ENCODE data around the gene GAL3ST1.
A peak's percentile ranks its signal among the peaks of the same experiment; 100 is the strongest.

GAL3ST1 gene

DNA sequence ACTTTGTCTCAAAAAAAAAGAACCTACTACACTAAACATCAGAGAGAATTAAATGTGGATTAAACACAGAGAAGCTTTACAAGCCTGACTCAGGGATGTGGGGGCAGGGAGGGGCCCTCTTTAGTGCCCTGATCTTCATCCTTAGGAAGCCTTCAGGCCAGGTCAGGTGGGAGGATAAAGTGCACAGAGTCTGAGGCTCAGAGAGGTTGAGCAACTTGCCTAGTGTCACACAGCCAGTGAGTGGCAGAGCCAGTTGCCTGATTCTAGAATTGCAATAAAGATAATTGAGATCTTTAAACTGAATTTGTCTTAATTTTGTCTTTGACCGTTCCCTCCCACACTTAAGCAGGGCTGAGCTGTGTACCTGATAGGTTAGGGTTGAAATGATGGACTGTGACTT, 35.1 kb downstream of the GAL3ST1 start:
- Mint-ChIP-seq H3K36me3 (no peaks in the 10 kb centered on the region), H3K4me1 (peaks cover 14% of the 10 kb centered on the region), H3K9me3 (no peaks in the 10 kb centered on the region), H3K4me3 (no peak overlapping the region), H3K27me3 (peaks cover 54% of the 10 kb centered on the region), H3K27ac (no peak overlapping the region)
- no peak for ATAC-seq

DNA sequence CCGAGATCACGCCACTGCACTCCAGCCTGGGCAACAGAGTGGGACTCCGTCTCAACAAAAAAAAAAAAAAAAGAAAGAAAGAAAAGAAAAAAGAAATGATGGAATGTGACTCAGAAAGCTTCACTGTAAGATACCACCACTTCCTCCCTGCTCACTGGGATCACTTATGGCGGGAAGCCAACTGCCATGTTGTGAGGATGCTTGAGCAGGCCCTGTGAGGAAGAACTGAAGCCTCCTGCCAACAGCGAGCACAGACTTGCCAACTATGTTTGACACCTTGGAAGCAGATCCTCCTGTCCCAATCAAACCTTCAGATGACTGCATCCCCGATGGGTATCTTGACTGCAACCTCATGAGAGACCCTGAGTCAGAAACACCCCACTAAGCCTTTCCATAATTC, 36.2 kb downstream of the GAL3ST1 start:
- Mint-ChIP-seq H3K27me3 (peaks cover 51% of the 10 kb centered on the region), H3K36me3 (no peaks in the 10 kb centered on the region)

GRCh38 chr22:30537083-30537731, 37.3 kb downstream of the GAL3ST1 start:
- Mint-ChIP-seq H3K36me3 (no peaks in the 10 kb centered on the region), H3K9me3 (no peaks in the 10 kb centered on the region), H3K4me3 (no peak overlapping the region), H3K27ac (no peak overlapping the region), H3K4me1 (peaks cover 14% of the 10 kb centered on the region), H3K27me3 (peaks cover 51% of the 10 kb centered on the region)
- ATAC-seq, result no peak

More for the DNA sequence above, 36.2 kb downstream of the GAL3ST1 start:
- H3K4me3 Mint-ChIP-seq, result no peak overlapping the region
- no peaks in the 10 kb centered on the region for H3K9me3 Mint-ChIP-seq
- H3K27ac Mint-ChIP-seq, result no peak overlapping the region
- ATAC-seq, result no peak
- peaks cover 14% of the 10 kb centered on the region for H3K4me1 Mint-ChIP-seq

DNA sequence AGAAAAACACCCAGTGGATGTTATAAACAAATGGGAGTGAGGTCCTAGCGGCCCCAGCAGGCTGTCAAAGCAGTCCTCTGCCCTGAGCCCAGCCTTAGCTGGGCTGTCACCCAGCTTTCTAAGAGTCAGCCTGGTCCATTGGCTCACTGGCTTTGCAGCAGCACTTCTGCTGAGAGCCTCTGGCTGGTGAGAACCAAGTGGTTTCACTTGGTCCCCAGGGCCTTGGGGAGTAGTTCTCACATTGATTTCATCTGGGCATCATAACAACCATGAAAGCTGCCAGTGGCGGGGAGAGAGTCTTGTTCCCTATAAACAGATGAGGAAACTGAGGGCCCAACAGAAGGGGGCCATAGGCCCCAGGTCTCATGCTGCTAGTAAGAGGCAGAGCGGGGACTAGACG, 39.3 kb downstream of the GAL3ST1 start:
- no peak overlapping the region for H3K4me3 Mint-ChIP-seq
- ATAC-seq, result peak; percentile 18
- no peaks in the 10 kb centered on the region for H3K36me3 Mint-ChIP-seq

DNA sequence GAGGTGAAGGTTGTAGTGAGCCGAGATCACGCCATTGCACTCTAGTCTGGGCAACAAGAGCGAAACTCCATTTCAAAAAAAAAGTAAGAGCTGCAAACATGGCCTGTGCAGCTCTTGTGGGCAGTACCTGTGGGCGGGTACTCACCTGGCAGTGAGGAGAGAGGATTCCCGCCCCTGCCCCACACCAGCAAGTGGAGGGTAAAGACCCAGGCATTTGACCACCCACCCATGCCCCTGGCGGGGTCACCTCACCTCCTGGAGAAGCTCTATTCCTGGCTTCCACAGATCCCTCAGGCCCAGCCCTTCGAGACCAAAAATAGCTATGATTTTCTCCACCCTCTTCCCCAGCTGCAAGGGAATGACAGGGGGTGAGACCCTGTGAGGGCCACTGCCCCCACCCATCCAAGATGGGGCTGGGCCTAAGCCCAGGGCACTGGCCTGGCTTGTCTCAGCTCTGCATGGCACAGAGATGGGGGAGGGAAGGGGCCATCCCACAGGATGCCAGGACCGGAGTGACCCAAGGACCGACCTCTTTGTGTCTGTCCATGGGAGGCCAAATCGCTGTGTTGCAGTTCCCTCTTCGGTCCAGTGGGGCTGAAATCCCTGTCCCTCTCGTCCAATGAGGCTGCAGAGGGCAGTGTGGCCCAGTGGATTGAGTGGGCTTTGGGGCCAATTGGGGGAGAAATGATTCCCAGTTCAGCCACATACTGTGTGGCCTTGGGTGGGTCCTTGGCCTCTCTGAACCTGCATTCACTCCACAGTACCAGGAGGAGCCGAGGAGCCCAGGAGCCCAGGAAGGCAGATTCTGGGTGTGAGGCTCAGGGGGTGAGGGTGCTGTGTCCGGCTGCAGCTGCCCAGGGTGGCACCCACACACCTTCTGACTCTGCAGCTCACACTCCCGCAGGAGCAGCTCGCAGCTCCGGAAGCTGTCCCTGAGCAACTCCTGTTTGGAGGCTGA, 42.5 kb downstream of the GAL3ST1 start:
- Mint-ChIP-seq H3K36me3 (no peaks in the 10 kb centered on the region), H3K9me3 (no peaks in the 10 kb centered on the region), H3K4me3 (no peak overlapping the region), H3K27ac (no peak overlapping the region), H3K27me3 (peaks cover 31% of the 10 kb centered on the region), H3K4me1 (peaks cover 14% of the 10 kb centered on the region)
- ATAC-seq, result no peak

More for the DNA sequence above, 39.3 kb downstream of the GAL3ST1 start:
- Mint-ChIP-seq H3K9me3 (no peaks in the 10 kb centered on the region), H3K27me3 (peaks cover 38% of the 10 kb centered on the region), H3K4me1 (peaks cover 14% of the 10 kb centered on the region), H3K27ac (no peak overlapping the region)

DNA sequence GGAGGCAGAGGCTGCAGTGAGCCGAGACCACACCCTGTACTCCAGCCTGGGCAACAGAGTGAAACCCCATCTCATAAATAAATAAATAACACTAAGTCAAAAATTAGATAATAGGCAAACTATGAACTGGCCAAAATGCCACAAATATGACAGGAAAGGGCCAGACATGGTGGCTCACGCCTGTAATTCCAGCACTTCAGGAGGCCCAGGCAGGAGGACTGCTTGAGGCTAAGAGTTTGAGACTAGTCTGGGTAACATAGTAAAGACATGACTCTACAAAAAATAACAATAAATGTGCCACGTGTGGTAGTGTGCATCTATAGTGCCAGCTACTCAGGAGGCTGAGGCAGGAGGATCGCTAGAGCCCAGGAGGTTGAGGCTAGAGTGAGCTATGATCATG, 47.8 kb downstream of the GAL3ST1 start:
- no peak for ATAC-seq
- H3K27ac Mint-ChIP-seq, result no peak overlapping the region
- no peak overlapping the region for H3K4me3 Mint-ChIP-seq
- no peaks in the 10 kb centered on the region for H3K36me3 Mint-ChIP-seq
- peaks cover 41% of the 10 kb centered on the region for H3K27me3 Mint-ChIP-seq
- H3K9me3 Mint-ChIP-seq, result no peaks in the 10 kb centered on the region
- H3K4me1 Mint-ChIP-seq, result no peaks in the 10 kb centered on the region

DNA sequence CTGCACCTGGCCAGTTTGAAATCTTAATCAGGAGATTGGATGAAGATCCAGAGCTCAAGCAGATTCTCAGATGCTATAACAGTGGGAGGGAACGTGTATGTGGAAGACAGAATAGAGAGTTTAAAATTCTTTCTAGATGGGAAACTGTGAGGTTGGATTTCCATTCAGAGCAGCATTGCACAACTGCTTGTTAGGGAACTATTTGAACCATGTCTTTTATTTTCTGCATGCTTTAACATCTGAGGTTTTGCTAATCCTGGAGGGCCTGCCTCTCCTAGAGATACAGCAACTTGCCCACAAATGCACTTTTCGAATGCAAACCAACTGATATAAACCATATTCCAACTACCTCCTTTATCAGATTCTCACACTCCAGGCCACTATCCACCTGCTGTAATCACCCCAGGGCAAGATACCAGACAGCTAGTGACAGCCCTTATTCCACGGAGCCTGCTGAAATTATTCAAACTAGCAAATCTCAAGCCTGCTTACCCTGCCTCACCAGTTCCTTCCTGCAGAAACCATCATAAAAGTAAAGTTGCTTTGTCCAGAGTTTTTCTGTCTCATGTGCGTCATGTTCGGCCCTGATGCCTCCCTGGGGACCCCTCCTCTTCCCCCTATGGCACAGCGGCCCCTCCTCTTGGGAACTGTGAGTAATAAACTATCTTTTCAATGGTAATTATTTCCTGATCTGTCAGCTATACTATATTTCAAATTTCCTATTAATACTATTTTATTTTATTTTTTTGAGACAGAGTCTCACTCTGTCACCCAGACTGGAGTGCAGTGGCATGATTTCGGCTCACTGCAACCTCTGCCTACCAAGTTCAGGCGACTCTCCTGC, 50.6 kb downstream of the GAL3ST1 start:
- Mint-ChIP-seq H3K27ac (no peak overlapping the region), H3K4me1 (no peaks in the 10 kb centered on the region), H3K9me3 (no peaks in the 10 kb centered on the region), H3K4me3 (no peak overlapping the region), H3K36me3 (no peaks in the 10 kb centered on the region), H3K27me3 (peaks cover 45% of the 10 kb centered on the region)
- ATAC-seq, result no peak

- H3K36me3 Mint-ChIP-seq, result no peaks in the 10 kb centered on the region
Observed at GRCh38 chr22:30521368-30522156, 52.9 kb downstream of the GAL3ST1 start.

GRCh38 chr22:30519842-30520425, 54.5 kb downstream of the GAL3ST1 start:
- ATAC-seq, result no peak
- Mint-ChIP-seq H3K4me3 (no peak overlapping the region), H3K4me1 (no peaks in the 10 kb centered on the region), H3K27me3 (peaks cover 29% of the 10 kb centered on the region), H3K27ac (no peak overlapping the region), H3K9me3 (no peaks in the 10 kb centered on the region), H3K36me3 (no peaks in the 10 kb centered on the region)

More at GRCh38 chr22:30521368-30522156, 52.9 kb downstream of the GAL3ST1 start:
- no peak for ATAC-seq
- Mint-ChIP-seq H3K4me1 (no peaks in the 10 kb centered on the region), H3K27ac (no peak overlapping the region), H3K4me3 (no peak overlapping the region), H3K27me3 (peaks cover 39% of the 10 kb centered on the region), H3K9me3 (no peaks in the 10 kb centered on the region)

DNA sequence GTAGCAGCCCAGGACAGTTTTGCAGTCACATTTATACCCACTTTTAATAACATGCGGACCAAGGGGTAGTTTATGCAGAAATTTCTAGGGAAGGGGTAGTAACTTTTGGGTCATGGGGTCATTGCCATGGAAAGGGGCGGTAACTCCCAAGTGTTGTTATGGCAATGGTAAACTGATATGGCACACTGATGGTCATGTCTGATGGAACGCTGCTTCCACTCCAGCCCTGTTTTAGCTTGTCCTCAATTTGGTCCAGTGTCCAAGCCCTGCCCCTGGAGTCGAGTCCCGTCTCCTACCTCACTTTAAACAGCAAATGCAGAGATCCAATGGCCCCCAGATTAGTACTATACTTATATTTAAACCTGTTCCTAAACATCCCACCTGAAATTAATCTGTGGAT, 57.7 kb downstream of the GAL3ST1 start:
- no peaks in the 10 kb centered on the region for H3K4me1 Mint-ChIP-seq
- H3K9me3 Mint-ChIP-seq, result peaks cover 3% of the 10 kb centered on the region
- peaks cover 29% of the 10 kb centered on the region for H3K27me3 Mint-ChIP-seq
- ATAC-seq, result no peak
- no peaks in the 10 kb centered on the region for H3K36me3 Mint-ChIP-seq
- no peak overlapping the region for H3K4me3 Mint-ChIP-seq
- no peak overlapping the region for H3K27ac Mint-ChIP-seq

DNA sequence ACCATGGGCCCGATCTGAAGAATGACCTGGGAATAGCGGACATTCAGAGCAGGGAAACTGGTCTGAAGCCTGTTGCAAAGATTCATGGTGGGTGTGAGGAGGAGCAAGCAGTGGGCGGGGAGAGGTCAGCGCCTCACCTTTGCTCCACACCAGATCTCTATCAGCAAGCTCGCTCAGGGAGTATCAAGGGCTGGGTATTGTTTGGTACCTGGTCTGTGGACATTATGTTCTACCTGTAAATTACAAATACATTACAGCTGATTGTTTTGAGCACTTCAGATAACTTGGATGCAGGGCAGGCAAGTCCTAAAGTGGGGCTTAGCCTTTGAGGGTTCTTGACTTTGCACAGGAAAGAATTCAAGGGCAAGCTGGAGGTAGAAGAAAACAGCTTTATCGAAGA, 58.2 kb downstream of the GAL3ST1 start:
- H3K36me3 Mint-ChIP-seq, result no peaks in the 10 kb centered on the region
- peaks cover 25% of the 10 kb centered on the region for H3K27me3 Mint-ChIP-seq
- no peaks in the 10 kb centered on the region for H3K4me1 Mint-ChIP-seq
- H3K27ac Mint-ChIP-seq, result no peak overlapping the region
- H3K9me3 Mint-ChIP-seq, result peaks cover 3% of the 10 kb centered on the region
- ATAC-seq, result no peak
- no peak overlapping the region for H3K4me3 Mint-ChIP-seq

GRCh38 chr22:30514252-30514651, 60.2 kb downstream of the GAL3ST1 start:
- no peak overlapping the region for H3K4me3 Mint-ChIP-seq
- no peaks in the 10 kb centered on the region for H3K36me3 Mint-ChIP-seq
- H3K4me1 Mint-ChIP-seq, result no peaks in the 10 kb centered on the region
- H3K27me3 Mint-ChIP-seq, result peaks cover 30% of the 10 kb centered on the region
- peak; percentile 31 for ATAC-seq
- peaks cover 3% of the 10 kb centered on the region for H3K9me3 Mint-ChIP-seq
- H3K27ac Mint-ChIP-seq, result no peak overlapping the region

GRCh38 chr22:30513462-30513861, 61.0 kb downstream of the GAL3ST1 start:
- ATAC-seq, result no peak
- Mint-ChIP-seq H3K36me3 (no peaks in the 10 kb centered on the region), H3K27ac (no peak overlapping the region), H3K9me3 (peaks cover 3% of the 10 kb centered on the region), H3K4me3 (no peak overlapping the region), H3K4me1 (no peaks in the 10 kb centered on the region), H3K27me3 (peaks cover 30% of the 10 kb centered on the region)

- ATAC-seq, result no peak
- no peak overlapping the region for H3K27ac Mint-ChIP-seq
Observed at GRCh38 chr22:30511911-30512310, 62.6 kb downstream of the GAL3ST1 start.

More at GRCh38 chr22:30511911-30512310, 62.6 kb downstream of the GAL3ST1 start:
- Mint-ChIP-seq H3K4me1 (no peaks in the 10 kb centered on the region), H3K27me3 (peaks cover 32% of the 10 kb centered on the region), H3K4me3 (no peak overlapping the region), H3K36me3 (no peaks in the 10 kb centered on the region), H3K9me3 (peaks cover 3% of the 10 kb centered on the region)

All from stimulated activated memory B cell treated with anti-CD40 and anti-IgM and Interleukin-4, amounts not matched to agents 10 μg/mL and 1 μg/mL and 100 μg/mL, for 72 hours (primary cell).